HG03175 (cell line): ENCODE results near the gene TPST1.
"Not testable (repeated sequence)": the region's sequence is repeated elsewhere in the genome, so short reads cannot be mapped to it uniquely, and the experiment has no call there.

Experiments used
- ATAC-seq: cut with Tn5 transposase; IDR thresholded peaks from one replicate; pipeline ENCODE4 v1.9.1; 2021; ENCODE audit warnings: mild to moderate bottlenecking, moderate library complexity; ENCODE audit not compliant: unreplicated experiment

The TPST1 gene

GRCh38 chr7:66374141-66374840, 169.2 kb downstream of the TPST1 start:
- not testable (repeated sequence) for ATAC-seq

GRCh38 chr7:66376264-66376945, 171.3 kb downstream of the TPST1 start:
- no peak for ATAC-seq

GRCh38 chr7:66377045-66377444, 171.9 kb downstream of the TPST1 start:
- ATAC-seq: no peak

GRCh38 chr7:66377714-66378113, 172.6 kb downstream of the TPST1 start:
- no peak for ATAC-seq

GRCh38 chr7:66379542-66380160, 174.5 kb downstream of the TPST1 start:
- ATAC-seq: no peak

- ATAC-seq: no peak
Measured at GRCh38 chr7:66380272-66380888, 175.2 kb downstream of the TPST1 start.

GRCh38 chr7:66382182-66382923, 177.2 kb downstream of the TPST1 start:
- not testable (repeated sequence) for ATAC-seq

- ATAC-seq: not testable (repeated sequence)
Measured at GRCh38 chr7:66385191-66385905, 180.2 kb downstream of the TPST1 start.

GRCh38 chr7:66395128-66395571, 190.0 kb downstream of the TPST1 start:
- ATAC-seq: not testable (repeated sequence)

- ATAC-seq: not testable (repeated sequence)
Measured at GRCh38 chr7:66396052-66396451, 190.9 kb downstream of the TPST1 start.

GRCh38 chr7:66398841-66399240, 193.7 kb downstream of the TPST1 start:
- ATAC-seq: not testable (repeated sequence)

- ATAC-seq: no peak
Measured at GRCh38 chr7:66399566-66399965, 194.4 kb downstream of the TPST1 start.

- ATAC-seq: no peak
Measured at GRCh38 chr7:66400400-66400799, 195.3 kb downstream of the TPST1 start.

GRCh38 chr7:66401126-66401525, 196.0 kb downstream of the TPST1 start:
- ATAC-seq: not testable (repeated sequence)

- ATAC-seq: not testable (repeated sequence)
Measured at GRCh38 chr7:66401932-66402331, 196.8 kb downstream of the TPST1 start.

GRCh38 chr7:66403564-66403963, 198.4 kb downstream of the TPST1 start:
- no peak for ATAC-seq

- no peak for ATAC-seq
Measured at GRCh38 chr7:66409493-66409892, 204.4 kb downstream of the TPST1 start.
